Superior temporal gyrus (tissue), 1 donor: Measurements from ENCODE around the gene SPIRE2.
A peak's percentile ranks its signal among the peaks of the same experiment; 100 is the strongest.
"Not testable (repeated sequence)": the region's sequence is repeated elsewhere in the genome, so short reads cannot be mapped to it uniquely, and the experiment has no call there.

Experiments used
- DNase-seq: peaks from one replicate; pipeline ENCODE4 v3.0.0-alpha.2; 2016; ENCODE audit errors: extremely low spot score

The SPIRE2 gene

DNA sequence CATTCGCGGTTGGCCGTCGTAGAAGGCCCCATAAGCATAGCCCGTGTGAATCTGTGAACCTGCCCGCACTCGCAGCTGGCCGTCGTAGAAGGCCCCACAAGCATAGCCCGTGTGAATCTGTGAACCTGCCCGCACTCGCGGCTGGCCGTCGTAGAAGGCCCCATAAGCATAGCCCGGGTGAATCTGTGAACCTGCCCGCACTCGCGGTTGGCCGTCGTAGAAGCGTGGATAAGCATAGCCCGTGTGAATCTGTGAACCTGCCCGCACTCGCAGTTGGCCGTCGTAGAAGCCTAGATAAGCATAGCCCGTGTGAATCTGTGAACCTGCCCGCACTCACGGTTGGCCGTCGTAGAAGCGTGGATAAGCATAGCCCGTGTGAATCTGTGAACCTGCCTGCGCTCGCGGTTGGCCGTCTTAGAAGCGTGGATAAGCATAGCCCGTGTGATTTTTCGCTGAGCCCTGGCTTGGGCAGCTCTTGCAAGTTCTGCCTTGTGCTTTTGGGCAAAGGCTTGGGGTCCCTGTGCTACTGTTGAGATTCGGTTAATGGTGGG lies 6.6 kb downstream of the SPIRE2 start:
- not testable (repeated sequence) for DNase-seq

DNA sequence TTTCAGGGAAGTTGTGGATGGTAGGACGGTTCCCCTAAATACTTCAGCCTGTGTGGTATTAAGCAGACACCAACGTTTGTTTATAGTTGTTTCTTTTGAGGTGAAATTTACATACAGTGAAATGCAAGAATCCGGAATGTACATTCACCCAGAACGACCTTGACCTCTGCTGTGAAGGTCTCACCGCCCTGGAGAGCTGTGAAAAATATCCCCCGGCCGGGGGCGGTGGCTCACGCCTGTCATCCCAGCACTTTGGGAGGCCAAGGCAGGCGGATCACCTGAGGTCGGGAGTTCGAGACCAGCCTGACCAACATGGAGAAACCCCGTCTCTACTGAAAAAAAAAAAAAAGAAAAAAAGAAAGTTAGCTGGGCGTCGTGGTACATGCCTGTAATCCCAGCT lies 8.2 kb downstream of the SPIRE2 start:
- DNase-seq: not testable (repeated sequence)

DNA sequence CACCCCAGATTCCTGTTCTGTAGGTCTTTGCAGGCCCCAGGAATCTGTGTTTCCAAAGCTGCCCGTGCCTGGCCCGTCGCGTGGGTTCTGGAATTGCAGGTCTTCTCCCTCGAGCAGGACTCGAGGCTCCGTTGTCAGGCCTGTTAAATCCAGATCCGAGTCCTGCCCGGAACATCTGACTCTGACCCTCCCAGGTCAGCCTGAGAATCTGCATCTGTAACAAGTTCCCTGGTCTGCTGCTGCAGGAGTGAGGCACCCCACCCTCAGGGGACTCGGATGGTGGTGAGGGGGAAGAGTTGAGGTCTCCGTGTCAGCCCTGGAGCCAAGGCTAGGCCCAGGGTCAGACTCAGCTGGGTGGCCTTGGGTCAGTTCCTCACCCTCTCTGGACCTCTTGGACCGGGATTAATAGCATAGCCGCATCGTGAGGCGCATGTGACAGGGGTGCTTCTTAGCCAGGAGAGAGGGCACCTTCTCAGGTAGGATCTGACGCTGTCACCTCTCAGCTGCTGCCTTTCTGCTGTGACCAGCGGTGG lies 8.8 kb downstream of the SPIRE2 start:
- no peak for DNase-seq

DNA sequence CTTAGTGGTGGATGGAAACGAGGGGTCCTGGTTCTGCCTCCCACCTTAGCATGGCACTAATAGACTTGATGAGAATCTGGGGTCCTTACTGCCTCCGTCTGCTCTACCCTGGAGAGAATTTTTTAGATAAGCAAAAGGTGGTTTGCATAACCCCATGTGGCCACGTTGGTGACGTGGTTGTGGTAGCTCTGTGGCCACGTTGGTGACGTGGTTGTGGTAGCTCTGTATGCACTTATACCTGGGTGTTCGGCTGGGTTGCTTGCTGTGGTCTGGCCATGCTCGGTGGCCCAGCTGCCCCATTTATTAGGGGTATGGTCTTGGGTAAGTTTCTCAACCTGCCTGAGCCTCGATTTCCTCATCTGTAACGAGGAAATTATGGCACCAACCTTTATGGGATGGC lies 13.0 kb downstream of the SPIRE2 start:
- no peak for DNase-seq

DNA sequence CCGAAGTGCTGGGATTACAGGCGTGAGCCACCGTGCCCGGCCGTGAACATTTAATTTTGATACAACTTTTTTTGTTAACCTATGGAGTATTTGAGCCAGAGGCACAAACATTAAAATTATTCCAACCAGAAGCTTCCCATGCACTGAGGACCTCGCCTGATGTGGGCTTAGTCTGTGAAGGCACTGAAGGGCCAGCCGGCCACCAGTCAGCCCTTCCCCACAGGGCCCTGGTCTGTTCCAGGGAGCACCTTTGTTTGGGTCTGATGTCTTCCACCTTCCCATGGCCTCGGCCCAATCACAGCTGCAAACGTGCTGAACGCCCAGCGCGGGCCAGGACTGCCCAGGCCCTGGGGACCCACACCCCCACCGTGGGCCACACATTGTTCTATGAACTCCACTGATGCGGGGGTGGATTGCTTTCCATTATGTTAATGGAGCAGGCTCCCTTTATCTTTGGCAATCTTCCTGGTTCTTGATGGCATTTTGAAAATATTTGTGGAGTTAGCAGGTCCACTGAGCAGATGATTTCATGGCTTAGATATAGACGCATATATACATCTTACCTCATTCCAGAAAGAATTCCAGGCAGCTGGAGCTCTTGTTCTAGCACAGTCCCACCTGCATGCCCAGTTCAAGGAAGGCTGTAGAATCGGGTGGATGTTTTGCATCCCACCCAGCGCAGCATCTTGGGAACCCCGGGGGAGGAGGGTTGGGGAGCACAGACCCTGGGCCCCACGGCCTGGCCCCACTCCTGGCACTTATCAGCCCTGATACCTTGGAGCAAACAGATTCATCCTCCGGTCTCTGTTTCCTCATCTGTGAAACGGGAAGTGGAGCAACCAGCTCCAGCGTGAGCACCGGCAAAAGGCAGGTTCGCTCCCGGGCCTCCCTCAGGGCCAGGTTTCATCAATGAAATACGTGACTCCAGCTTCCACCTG lies 14.5 kb downstream of the SPIRE2 start:
- no peak for DNase-seq

DNA sequence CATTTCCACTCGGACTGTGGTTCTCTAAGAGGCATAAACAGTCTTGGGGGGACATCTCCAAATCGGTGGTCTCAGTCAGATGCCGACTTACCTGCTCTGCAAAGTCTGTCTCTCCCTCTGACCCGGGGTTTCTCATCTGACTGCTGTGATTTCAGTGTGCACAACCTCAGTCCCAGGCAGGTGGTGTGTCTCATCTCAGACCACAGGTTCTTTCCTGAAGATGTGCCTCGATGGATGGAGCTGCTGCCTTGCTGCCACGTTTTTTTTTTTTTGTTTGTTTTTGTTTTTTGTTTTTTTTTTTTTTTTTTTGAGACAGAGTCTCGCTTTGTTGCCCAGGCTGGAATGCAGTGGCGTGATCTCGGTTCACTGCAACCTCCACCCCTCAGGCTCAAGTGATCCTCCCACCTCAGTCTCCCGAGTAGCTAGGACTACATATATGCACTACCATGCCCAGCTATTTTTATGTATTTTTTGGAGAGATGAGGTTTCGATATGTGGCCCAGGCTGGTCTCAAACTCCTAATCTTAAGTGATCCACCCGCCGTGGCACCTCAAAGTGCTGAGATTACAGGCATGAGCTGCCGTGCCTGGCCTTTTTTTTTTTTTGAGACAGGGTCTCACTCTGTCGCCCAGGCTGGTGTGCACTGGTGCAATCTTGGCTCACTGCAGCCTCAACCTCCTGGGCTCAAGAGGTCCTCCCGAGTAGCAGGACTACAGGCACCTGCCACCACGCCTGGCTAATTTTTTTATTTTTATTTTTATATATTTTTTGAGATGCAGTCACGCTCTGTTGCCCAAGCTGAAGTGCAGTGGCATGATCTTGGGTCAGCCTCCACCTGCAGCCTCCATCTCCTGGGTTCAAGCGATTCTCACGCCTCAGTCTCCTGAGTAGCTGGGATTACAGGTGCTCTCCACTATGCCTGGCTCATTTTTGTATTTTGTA lies 15.4 kb downstream of the SPIRE2 start:
- DNase-seq: no peak

DNA sequence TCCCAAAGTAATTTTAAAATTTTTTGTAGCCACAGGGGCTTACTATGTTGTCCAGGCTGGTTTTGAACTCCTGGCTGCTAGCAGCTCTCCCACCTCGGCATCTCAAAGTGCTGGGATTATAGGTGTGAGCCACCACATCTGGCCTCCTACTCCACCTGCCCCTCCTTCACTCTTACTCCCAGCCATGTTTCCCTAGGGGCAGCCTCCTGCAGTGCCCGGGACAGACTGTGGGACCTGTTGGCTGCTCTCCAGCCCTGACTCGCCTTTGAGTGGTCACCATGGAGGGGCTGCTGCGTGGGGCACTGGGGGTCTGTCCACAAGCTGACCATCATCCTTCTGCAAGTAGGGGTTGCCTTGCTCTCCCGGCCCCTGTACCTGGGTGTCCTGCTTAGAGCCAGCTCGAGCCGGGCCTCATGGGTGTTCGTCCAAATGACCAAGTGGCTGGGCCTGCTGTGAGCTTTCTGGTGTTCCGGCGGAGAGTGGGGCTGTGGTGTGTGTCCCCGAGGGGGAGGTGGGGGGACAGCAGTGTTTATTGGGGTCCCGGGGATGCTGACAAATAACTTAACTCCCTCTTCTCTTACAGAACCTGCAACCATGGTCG lies 16.6 kb downstream of the SPIRE2 start:
- DNase-seq: no peak

DNA sequence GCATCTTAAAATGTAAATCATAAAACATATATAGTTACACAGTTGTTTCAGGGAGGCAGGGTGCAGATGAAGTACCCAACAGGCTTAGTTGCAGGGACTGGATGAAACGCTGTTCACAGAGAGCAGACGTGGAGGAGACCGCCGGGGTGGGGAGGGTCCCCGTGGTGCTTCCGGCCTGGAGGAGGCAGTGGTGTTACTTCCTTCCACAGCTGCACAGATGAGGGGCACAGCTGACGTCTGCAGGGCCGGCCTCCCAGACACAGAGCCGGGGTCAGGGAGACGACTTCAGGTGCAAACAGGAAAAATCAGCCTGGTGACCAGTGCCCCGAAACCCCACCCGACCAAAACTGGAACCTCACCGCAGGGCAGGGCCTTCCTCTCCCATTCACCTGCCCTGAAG lies 17.1 kb downstream of the SPIRE2 start:
- DNase-seq: no peak

DNA sequence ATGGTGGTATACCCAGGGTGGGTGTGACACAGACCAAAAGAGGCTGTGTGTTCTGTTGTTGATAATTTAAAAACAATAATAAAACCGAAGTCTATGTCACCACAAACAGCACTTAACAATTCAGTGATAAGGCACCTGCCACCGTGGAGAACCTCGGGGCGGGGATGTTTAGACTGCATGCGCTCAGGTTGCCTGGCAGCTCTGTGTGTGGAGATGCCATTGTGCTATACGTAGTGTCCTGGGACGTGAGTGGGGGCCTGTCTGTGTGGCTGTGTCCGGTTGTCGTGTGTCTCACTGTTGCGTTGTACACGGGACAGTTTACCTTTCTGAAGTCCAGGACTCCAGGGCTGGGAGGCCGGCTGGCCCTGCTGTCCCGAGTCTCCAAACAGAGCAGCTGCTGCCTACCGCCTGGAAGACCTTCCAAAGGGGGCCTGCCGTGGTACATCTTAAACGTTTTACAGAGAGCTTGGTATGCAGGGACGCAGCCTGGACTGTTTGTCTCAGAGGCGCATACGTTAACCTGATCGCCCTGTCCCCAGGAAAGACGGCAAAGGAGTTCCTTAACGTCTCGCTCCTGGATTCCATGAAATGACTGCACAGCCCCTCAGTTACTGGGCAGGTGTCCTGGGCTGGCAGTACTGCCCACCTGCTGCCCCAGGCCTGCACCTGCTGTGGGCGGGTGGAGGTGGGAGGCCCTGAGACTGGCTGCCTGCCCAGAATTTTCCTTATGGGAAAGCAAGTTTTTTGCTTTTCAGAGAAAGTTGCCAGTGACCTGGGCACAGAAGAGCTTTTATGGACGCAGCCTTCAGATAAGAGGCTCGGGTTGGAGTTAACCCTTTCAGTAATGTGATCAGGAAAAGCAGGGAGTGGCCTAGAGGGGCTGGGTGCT lies 19.0 kb downstream of the SPIRE2 start:
- DNase-seq: no peak

DNA sequence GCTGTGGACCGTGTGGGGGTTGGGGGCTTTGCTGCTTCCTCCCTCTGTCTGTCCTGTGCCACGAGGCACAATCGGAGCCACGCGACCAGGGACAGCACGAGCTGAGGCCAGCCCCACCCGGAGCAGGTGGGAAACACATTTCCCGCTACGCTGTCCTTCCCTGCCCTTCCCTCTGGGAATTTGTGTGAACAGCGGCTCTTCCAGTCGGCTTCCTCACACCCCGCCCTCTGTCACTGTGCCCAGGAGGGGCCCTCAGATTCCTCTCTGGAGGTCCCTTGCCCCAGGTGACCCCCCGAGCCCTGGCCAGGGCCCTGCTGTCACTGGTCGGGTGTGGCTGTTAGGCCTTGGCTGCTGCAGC lies 19.6 kb downstream of the SPIRE2 start:
- no peak for DNase-seq

DNA sequence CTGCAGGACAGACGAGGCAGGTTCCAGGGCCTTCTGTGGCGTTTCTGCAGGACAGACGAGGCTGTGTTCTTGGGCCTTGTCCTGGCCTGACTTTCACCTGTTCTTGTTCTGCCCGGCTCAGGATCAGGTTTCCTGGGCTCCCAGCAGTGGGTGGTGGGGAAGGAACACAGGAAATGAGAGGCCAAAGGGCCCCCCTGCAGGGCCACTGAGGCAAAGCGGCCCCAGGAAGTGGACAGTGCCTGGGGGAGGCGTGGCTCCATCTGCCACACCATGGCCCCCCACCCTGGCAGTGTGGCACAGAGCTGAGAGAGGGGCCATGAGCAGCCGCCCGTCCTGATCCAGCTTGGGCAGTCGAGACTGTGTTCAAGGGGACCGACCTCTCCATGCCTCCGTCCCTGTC lies 20.7 kb downstream of the SPIRE2 start:
- DNase-seq: no peak

DNA sequence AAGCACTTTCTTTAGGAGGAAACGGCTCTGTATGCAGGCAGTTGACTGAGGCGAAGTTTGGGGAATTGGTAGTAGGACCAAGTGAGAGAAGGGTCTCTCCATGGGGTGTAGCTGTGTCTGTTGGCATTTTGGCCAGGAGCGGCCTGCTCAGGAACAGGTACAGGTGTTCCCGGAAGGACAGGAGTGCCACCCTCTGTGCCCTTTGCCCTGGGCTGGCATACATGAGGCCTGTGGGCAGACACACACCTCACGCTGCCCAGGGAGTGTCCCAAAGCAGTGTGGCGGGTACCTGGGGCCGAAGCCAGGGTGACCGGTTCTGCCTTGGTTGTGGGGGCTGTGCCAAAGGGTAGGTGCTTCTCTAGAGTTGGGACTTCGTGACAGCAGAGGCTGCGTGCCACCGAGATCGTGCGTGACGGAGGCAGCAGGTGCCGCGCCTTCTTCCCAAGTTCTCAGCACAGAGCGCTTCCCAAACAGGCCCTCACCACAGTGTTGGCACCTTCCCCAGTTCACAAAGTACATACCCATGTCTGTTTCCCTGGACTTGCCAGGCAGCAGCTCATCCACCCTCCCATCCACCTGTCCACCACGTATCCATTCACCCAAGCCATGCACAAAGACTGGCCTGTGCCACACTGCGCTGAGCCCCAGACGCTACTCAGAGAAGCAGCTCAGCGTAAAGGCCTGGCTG lies 25.2 kb downstream of the SPIRE2 start:
- DNase-seq: no peak

DNA sequence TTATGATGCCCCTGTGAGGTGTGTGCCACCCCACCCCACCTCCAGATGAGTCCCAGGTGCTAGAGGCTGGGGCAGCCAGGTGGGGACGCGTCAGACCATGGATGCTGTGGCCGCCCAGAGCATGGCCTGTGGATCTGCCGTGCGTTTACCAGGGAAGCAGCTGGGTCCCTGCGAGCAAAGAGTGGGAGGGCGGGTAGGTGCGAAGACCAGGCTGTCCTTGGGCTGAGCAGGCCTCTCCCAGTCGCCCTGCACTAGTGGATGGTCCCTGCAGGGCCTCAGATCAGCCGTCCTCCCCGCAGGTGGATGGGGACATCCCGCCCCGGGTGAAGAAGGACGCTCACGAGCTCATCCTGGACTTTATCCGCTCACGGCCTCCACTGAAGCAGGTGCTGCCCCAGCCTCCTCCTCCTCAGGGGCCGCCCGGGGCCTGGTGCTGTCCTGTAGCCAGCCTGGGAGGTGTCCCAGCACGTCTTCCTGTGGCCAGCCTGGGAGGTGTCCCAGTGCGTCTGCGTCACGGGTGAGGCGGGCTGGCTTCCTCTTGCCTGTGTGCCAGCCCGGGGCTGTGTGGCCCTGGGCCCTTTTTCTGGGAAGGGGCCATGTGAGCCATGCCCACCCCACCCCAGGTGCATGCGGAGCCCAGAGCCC lies 27.1 kb downstream of the SPIRE2 start:
- no peak for DNase-seq

DNA sequence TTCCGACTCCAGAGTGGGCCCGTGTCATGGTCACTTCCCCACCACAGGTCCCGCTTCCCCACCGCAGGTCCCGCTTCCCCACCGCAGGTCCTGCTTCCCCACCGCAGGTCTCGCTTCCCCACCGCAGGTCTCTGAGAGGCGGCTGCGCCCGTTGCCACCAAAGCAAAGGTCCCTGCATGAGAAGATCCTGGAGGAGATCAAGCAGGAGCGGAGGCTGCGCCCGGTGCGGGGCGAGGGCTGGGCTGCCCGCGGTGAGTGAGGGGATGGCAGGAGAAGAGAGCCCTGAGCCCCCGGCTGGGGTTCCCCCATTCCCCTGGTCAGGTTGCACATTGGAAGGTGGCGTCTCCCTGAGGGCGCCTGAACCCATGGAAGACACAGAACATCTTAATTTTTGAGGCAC lies 27.7 kb downstream of the SPIRE2 start:
- no peak for DNase-seq

DNA sequence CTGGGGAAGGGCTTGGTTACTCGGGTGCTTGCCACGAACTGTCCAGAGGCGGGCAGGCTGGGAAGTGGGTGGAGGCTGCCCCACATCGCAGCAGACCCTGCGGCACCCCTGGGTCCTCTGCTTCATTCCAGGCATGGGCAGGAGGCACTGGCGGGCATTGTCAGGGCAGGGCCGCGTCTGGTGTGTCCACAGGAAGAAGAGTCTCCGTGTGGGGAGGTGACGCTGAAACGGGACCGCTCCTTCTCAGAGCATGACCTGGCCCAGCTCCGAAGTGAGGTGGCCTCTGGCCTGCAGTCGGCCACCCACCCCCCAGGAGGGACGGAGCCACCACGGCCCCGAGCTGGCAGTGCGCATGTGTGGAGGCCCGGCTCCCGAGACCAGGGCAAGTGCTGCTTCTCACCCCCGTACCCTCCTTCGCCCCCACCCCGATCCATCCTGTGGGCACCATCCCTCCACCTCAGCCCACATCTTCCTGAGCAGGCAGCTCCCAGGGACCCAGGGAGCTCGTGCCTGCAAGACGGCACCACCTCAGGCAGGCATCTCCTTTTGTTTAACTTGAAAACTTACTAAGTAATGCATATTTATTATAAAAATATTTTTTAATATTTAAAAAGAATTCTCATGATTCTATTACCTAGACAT lies 30.8 kb downstream of the SPIRE2 start:
- DNase-seq: no peak

DNA sequence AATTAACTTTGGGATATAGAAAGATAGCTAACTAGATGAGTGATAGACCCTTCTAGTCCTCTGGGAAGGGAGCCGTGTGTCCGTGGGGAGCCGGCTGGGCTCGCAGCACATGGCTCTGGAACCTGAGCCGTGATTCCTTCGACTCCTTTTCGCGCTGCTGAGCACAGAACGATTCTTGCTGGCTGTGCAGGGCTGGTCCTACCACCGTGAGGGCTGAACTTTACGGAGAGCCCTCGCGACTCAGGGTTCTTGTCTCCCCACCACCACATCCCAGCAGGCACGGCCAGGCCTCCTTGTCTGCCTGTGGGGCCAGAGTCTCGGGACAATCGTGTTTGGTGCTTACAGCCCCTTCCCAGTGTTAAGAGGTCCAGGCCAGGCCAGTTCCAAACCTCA lies 31.3 kb downstream of the SPIRE2 start:
- no peak for DNase-seq

DNA sequence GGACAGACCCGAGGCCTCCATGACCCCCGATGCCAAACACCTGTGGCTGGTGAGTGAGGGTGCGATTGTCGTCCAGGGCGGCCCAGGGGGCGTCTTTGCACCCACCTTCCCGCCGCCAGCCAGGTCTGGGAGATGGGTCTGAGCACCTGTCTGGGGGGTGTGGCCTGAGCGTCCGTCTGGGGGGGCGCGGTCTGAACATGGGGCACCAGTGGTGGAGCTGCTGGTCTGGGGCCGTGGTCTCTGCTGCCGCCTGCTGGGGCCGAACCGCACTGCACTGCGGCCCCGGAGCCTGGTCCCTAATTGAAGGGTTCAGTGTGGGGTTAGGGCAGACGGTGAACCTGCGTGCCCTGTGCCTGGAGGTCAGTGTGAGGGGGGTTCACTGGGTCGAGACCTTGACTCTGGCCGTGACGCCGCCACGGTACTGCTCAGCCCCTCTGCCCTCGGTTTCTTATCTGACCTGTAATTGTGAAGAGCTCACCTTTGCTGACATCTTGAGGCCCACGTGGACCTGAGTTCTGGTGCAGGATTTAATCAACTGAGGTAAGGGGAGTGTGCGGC lies 32.6 kb downstream of the SPIRE2 start:
- DNase-seq: peak; percentile 30

DNA sequence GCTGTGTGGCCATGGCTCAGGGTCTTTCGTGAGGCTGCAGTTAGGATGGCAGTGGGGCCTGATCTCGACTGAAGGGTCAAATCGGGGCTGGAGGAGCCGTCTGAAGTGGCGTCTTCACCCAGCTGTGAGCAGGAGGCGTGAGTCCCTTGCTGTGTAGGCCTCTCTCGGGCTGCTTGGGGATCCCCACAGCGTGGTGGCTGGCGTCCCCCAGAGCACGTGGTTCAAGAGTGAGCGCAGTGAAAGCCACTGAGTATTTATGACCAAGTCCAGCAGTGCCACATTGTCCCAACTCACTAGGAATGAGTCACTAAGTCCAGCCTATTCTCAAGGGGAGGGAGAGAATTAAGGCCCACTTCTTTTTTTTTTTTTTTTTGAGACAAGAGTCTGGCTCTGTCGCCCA lies 33.4 kb downstream of the SPIRE2 start:
- no peak for DNase-seq

DNA sequence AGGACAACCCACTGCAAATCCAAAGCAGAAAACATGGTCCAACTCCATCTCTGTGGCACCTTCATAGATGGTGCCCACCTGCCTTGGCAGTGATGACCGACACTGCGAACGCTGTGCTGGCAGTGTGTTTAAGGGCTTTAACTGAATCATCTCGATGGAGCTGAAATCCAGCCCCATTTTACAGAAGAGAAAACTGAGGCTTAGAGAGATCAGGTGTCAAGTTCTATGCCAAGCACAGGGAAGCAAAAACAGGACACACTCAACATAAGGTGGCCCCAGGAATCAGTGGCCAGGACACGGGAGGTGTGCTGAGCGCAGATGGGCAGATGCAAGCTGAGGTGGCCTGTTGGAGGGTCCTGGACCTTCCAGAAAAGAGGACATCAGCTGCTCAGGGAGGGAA lies 34.5 kb downstream of the SPIRE2 start:
- no peak for DNase-seq
